K562 (cell line): ENCODE measurements around the gene PNISR. TPM values are rescaled to one million over a fixed set of nuclear protein-coding genes. Genes with fewer than 3 reads are reported as not detected.

ENCODE experiments used
- ATF1 ChIP-seq, 2 experiments: fragments of 450-650 bp in 1 of 2; IDR thresholded peaks; 2 replicates each; pipeline ENCODE4 v1.6.1; 2016; ENCODE audit warnings: missing compliant biosample characterization in 1 of 2, missing genetic modification characterization in 1 of 2
- CC2D1A ChIP-seq: fragments of 450-650 bp; IDR thresholded peaks from 2 replicates; pipeline ENCODE4 v1.6.1; 2017; ENCODE audit warnings: mild to moderate bottlenecking
- DIDO1 ChIP-seq: fragments of 450-650 bp; IDR thresholded peaks from 2 replicates; pipeline ENCODE4 v1.6.1; 2016; ENCODE audit warnings: low read depth, missing biosample characterization, missing genetic modification characterization
- EWSR1 ChIP-seq: fragments of 450-650 bp; IDR thresholded peaks from 2 replicates; pipeline ENCODE4 v1.6.1; 2018; ENCODE audit warnings: borderline replicate concordance, mild to moderate bottlenecking, low read depth, moderate library complexity; ENCODE audit not compliant: partially characterized antibody
- IFI16 ChIP-seq: fragments of 250-450 bp; sonication (Bioruptor Pico); IDR thresholded peaks from 2 replicates; pipeline ENCODE4 v2.1.2; 2022; ENCODE audit warnings: mild to moderate bottlenecking, inconsistent platforms
- MYNN ChIP-seq, 2 experiments: sonication (generic); formaldehyde crosslinking in 1 of 2; IDR thresholded peaks; 2 replicates each; pipeline versions ENCODE4 v1.5.0 to v1.6.1; 2016 to 2020; ENCODE audit warnings: antibody characterized with exemption in 1 of 2, missing genetic modification reagents in 1 of 2
- NBN ChIP-seq: fragments of 450-650 bp; IDR thresholded peaks from 2 replicates; pipeline ENCODE4 v1.6.1; 2016; ENCODE audit warnings: low read depth, mild to moderate bottlenecking
- SAFB2 ChIP-seq: fragments of 200-400 bp; formaldehyde crosslinking; IDR thresholded peaks from 2 replicates; pipeline ENCODE4 v1.6.1; 2018; ENCODE audit warnings: borderline replicate concordance, low read length, low read depth, moderate library complexity; ENCODE audit not compliant: severe bottlenecking
- SMAD1 ChIP-seq: fragments of 150-350 bp; IDR thresholded peaks from 2 replicates; pipeline ENCODE4 v1.6.1; 2014; ENCODE audit warnings: low read length, low read depth; ENCODE audit not compliant: partially characterized antibody
- SMARCE1 ChIP-seq: fragments of 450-650 bp; IDR thresholded peaks from 2 replicates; pipeline ENCODE4 v1.7.1; 2016; ENCODE audit warnings: mild to moderate bottlenecking
- SNRNP70 ChIP-seq: fragments of 200-400 bp; formaldehyde crosslinking; optimal IDR thresholded peaks from 2 replicates; pipeline ENCODE3; 2017; ENCODE audit warnings: low read depth, low read length
- TGIF2 ChIP-seq: sonication (generic); formaldehyde crosslinking; IDR thresholded peaks from 2 replicates; pipeline ENCODE4 v1.8.1; 2022; ENCODE audit warnings: mild to moderate bottlenecking, missing genetic modification reagents, moderate library complexity
- XRCC3 ChIP-seq: fragments of 450-650 bp; IDR thresholded peaks from 2 replicates; pipeline ENCODE4 v1.6.1; 2017; ENCODE audit warnings: mild to moderate bottlenecking, moderate library complexity
- ZNF274 ChIP-seq: IDR thresholded peaks from 2 replicates; pipeline ENCODE4 v1.6.1; 2011; ENCODE audit warnings: low read depth, mild to moderate bottlenecking, low read length, moderate library complexity, borderline replicate concordance
- ZNF282 ChIP-seq: sonication (generic); formaldehyde crosslinking; IDR thresholded peaks from 2 replicates; pipeline ENCODE4 v1.8.1; 2023; ENCODE audit warnings: missing genetic modification reagents
- ZNF3 ChIP-seq: fragments of 250-450 bp; sonication (Bioruptor Pico); IDR thresholded peaks from 2 replicates; pipeline ENCODE4 v1.5.0; 2021; ENCODE audit warnings: mild to moderate bottlenecking, moderate library complexity
- ZNF830 ChIP-seq: fragments of 250-450 bp; sonication (Bioruptor Pico); IDR thresholded peaks from 2 replicates; pipeline ENCODE4 v1.5.0; 2021; ENCODE audit warnings: mild to moderate bottlenecking
- ZZZ3 ChIP-seq: fragments of 450-650 bp; IDR thresholded peaks from 2 replicates; pipeline ENCODE4 v1.6.1; 2016; ENCODE audit warnings: antibody characterized with exemption, mild to moderate bottlenecking, moderate library complexity
- polyA plus RNA-seq, 8 experiments: library from polyadenylated mRNA; depleted of rRNA in 4 of 8; stranded (reverse) in 5 of 8; unstranded in 3 of 8; fragments of >200 nt; fragmentation: Nextera tagmentation in 2 of 8; fragmentation: Illumina TruSeq in 1 of 8; extraction: Ambion mirVana in 2 of 8; extraction: Trizol in 1 of 8; gene quantifications; 2 replicates each; pipeline versions ENCODE4 v1.2.1 to v1.2.3, GENCODE V29; 2011 to 2014; ENCODE audit warnings: inconsistent platforms in 1 of 8, missing spikeins in 1 of 8
- total RNA-seq, 7 experiments: library from RNA; depleted of rRNA in 6 of 7; stranded (reverse); fragments of >200 nt in 6 of 7; fragmentation: Illumina TruSeq in 2 of 7; extraction: Trizol in 2 of 7; gene quantifications; 2 replicates each; pipeline versions ENCODE4 v1.2.1 to v1.2.3, GENCODE V29; 2011 to 2021; ENCODE audit warnings: low replicate concordance in 1 of 7
- TF ChIP-seq, protein P1 (sequence below): fragments of 250-450 bp; sonication (Bioruptor Pico); IDR thresholded peaks from 2 replicates; pipeline ENCODE4 v1.5.1; 2021; ENCODE audit warnings: mild to moderate bottlenecking
- TF ChIP-seq, protein P2 (sequence below): fragments of 250-450 bp; sonication (Bioruptor Pico); IDR thresholded peaks from 2 replicates; pipeline ENCODE4 v1.5.0; 2022; ENCODE audit warnings: mild to moderate bottlenecking
- TF ChIP-seq, protein P3 (sequence below): sonication (generic); formaldehyde crosslinking; IDR thresholded peaks from 2 replicates; pipeline ENCODE4 v1.8.1; 2023; ENCODE audit warnings: mild to moderate bottlenecking, missing genetic modification reagents, moderate library complexity
- TF ChIP-seq, protein P4 (sequence below): sonication (generic); formaldehyde crosslinking; IDR thresholded peaks from 2 replicates; pipeline ENCODE4 v1.8.0; 2022; ENCODE audit warnings: mild to moderate bottlenecking, low read depth, missing genetic modification reagents

Gene PNISR
- total and polyA plus RNA-seq, 9 of the 15 experiments (the other 6 are each of a cell fraction or from before 2014, with no cell fraction given), result 97.4 to 206 (median 131) TPM

DNA sequence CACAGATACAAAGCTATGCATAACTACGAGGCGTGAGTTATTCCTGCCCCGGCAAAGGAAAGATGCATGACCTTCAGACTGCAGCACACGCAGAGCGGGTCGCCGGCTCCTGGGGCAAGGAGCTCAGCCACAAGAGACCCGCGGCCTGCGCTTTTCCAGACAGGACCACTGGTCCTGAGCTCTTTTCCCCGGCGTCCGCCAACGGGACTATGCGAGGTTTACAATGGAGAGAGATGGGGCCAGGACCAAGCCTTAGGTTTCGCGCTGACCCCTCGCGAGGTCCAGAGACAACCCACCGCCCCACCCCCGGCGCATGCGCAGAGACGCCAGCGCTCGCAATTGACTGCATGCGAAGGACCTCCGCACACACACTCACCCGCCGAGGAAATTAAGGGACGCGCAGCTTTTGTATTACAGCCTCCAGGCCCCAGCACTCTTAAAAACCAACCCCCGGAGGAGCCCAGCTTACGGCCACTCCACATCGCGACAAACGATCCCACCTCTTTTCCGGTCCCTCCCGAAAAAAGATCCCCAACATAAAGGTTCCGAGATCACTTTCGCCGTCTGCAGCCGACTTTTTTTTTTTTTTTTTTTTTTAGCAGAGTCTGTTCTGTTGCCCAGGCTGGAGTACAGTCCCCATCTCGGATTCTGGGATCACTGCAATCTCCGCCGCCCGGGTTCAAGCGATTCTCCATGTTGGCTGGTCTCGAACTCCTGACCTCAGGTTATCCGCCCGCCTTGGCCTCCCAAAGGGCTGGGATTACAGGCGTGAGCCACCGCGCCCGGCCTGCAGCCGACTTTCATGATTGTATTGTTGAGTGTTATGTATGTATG, 31.2 kb downstream of the PNISR start, which contains the start of gene COQ3 (continued):
- no peak for TF ChIP-seq MYNN (IDR thresholded peaks at IDR 0.05)
- no peak for TF ChIP-seq MYNN (CRISPR knock-in tag; IDR thresholded peaks at IDR 0.05)
- TF ChIP-seq IFI16, result no peak
- TF ChIP-seq ZNF274, result no peak
- TF ChIP-seq, protein P1, sequence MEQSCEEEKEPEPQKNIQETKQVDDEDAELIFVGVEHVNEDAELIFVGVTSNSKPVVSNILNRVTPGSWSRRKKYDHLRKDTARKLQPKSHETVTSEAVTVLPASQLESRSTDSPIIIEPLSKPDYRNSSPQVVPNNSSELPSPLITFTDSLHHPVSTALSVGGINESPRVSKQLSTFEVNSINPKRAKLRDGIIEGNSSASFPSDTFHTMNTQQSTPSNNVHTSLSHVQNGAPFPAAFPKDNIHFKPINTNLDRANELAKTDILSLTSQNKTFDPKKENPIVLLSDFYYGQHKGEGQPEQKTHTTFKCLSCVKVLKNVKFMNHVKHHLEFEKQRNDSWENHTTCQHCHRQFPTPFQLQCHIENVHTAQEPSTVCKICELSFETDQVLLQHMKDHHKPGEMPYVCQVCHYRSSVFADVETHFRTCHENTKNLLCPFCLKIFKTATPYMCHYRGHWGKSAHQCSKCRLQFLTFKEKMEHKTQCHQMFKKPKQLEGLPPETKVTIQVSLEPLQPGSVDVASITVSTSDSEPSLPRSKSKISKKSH (CRISPR knock-in tag), result no peak
- TF ChIP-seq ZNF830 (CRISPR knock-in tag), result no peak
- TF ChIP-seq NBN, result peak; percentile 72; the same call in 1 of the 2 replicates
- TF ChIP-seq DIDO1 (tag), result peak; percentile 86
- TF ChIP-seq SMARCE1, result no peak
- no peak; the same call in 1 of the 2 replicates for TF ChIP-seq ZZZ3
- TF ChIP-seq EWSR1, result no peak
- no peak for TF ChIP-seq SNRNP70
- TF ChIP-seq ZNF282 (CRISPR knock-in tag), result no peak
- TF ChIP-seq, protein P2, sequence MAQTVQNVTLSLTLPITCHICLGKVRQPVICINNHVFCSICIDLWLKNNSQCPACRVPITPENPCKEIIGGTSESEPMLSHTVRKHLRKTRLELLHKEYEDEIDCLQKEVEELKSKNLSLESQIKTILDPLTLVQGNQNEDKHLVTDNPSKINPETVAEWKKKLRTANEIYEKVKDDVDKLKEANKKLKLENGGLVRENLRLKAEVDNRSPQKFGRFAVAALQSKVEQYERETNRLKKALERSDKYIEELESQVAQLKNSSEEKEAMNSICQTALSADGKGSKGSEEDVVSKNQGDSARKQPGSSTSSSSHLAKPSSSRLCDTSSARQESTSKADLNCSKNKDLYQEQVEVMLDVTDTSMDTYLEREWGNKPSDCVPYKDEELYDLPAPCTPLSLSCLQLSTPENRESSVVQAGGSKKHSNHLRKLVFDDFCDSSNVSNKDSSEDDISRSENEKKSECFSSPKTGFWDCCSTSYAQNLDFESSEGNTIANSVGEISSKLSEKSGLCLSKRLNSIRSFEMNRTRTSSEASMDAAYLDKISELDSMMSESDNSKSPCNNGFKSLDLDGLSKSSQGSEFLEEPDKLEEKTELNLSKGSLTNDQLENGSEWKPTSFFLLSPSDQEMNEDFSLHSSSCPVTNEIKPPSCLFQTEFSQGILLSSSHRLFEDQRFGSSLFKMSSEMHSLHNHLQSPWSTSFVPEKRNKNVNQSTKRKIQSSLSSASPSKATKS, result no peak
- TF ChIP-seq XRCC3, result no peak
- no peak for TF ChIP-seq ZNF3 (CRISPR knock-in tag)
- TF ChIP-seq CC2D1A, result peak; percentile 77; the same call in 1 of the 2 replicates
- TF ChIP-seq TGIF2, result no peak
- peak; percentile 61 for TF ChIP-seq SMAD1
- TF ChIP-seq, protein P3, sequence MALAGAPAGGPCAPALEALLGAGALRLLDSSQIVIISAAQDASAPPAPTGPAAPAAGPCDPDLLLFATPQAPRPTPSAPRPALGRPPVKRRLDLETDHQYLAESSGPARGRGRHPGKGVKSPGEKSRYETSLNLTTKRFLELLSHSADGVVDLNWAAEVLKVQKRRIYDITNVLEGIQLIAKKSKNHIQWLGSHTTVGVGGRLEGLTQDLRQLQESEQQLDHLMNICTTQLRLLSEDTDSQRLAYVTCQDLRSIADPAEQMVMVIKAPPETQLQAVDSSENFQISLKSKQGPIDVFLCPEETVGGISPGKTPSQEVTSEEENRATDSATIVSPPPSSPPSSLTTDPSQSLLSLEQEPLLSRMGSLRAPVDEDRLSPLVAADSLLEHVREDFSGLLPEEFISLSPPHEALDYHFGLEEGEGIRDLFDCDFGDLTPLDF (CRISPR knock-in tag), result no peak
- TF ChIP-seq ATF1 (CRISPR knock-in tag; IDR thresholded peaks at IDR 0.05), result no peak
- TF ChIP-seq ATF1 (tag; IDR thresholded peaks at IDR 0.05), result peak; percentile 61; the same call in 1 of the 2 replicates
- TF ChIP-seq SAFB2, result no peak
- TF ChIP-seq, protein P4, sequence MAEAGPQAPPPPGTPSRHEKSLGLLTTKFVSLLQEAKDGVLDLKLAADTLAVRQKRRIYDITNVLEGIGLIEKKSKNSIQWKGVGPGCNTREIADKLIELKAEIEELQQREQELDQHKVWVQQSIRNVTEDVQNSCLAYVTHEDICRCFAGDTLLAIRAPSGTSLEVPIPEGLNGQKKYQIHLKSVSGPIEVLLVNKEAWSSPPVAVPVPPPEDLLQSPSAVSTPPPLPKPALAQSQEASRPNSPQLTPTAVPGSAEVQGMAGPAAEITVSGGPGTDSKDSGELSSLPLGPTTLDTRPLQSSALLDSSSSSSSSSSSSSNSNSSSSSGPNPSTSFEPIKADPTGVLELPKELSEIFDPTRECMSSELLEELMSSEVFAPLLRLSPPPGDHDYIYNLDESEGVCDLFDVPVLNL (CRISPR knock-in tag), result no peak
